GM19468 (cell line): ENCODE measurements around the gene GPC6.

ENCODE experiments used
- ATAC-seq: cut with Tn5 transposase; IDR thresholded peaks from one replicate; pipeline ENCODE4 v1.9.1; 2021; ENCODE audit warnings: mild to moderate bottlenecking, moderate library complexity, moderate number of reproducible peaks; ENCODE audit not compliant: unreplicated experiment; ENCODE audit errors: extremely low read depth

The GPC6 gene

DNA sequence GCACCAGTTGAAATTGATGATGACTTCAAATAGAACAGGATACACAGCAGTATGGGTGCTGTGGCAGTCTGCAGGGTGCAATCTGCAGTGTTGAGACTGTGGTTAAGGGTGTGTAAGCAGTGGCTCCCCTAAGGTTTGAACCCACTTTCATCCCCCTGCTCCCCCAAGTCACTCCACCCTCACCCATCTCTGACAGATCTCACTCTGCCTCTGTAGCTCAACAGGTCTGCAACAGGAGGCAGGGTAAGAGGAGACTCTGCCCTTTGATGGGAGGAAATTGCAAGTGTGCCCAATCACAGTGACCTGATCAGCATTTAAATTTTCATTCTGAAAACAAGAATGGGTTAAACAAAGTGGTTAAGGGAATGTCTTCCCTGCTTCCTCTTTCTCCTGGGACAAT is 1160.4 kb downstream of the GPC6 start:
- ATAC-seq = no peak

DNA sequence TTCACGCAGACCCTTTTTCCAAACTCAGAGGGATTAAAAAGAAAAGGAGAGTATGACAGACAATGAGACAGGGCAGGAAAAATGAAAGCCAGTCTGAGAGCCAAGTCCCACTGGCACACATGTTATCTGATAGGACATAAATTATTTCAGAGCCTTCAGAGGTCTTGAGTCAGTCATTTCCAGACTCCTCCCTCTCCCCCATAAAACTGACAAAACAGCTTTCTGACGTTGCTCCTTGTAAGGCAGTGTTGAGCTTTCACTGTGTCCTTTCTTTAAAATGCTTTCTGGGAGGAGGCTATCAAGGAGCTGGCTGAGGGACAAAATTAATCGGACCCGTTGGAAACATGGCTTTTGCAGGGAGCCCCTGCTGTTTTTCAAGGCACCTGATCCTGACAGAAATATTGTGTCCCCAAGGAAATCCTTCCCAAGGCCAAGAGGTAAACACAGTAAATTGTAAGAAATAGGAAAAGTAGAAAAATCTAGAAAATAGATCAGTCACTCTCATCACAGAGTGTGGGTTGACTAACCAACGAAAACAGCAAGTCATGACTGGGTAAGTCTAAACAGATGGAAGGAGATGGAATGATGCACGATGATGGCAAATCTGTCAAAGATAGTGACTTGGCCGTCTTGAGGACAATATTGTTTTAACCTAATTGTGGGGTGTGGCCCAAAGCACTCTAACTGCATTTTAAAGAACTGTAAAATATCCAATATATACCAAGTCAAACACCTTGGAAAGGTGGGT is 1163.2 kb downstream of the GPC6 start:
- no peak for ATAC-seq

DNA sequence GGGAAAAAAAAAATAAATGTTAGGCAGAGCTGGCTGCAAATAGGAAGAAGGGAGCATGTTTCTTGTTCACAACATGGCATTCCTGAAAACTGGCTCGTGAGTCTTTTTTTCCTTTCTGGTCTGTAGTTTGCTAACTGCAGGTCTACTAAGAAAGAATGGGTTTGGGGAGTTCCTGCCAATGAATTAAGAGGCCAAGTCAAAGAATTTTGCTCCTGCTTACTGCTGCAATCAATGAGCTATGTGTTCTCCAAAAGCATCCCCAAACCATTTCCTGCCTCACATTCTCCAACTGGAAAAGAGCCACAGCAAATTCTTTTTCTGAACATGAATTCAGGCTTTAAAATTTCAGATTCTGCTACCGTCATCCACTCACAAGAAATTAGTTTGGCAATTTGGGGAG is 1164.3 kb downstream of the GPC6 start:
- ATAC-seq = no peak

DNA sequence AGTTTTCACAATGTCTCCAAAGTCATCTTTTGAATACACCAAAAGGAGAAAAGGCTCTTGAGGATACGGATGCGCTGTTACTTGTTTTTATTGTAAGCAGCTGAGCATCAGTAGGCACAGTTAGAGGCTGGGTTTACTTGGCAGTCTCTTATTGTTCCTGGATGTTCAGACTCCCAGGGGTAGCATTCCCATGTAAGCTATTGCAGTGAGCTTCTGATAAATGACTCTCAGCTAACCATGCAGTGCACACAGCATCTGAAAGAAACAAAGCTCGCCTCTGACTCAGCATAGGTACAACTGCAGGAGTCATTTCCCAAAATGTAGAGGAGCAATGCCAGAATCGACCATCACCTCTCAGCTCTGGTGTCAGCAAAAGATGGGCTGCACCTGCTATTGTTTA is 1168.1 kb downstream of the GPC6 start:
- ATAC-seq = no peak

DNA sequence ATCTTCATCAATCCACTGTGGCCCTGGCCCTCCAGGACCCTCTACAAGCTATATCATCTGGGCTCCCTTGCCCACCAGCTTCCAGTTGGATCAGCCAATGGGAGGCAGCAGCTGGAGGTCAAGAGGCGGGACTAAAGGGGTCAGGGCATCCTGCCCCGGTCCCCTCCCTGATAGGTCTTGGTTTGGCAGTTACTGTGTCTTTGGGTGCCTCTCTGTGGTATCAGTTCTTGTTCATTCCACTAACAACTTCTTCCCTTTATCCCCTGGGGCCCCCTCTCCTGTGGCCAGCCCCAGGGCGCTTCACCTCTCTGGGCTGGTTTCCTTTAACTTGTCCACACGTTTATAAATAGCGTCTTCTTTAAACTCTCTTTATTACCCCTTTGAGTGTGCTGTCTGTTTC is 1169.3 kb downstream of the GPC6 start:
- ATAC-seq = no peak

DNA sequence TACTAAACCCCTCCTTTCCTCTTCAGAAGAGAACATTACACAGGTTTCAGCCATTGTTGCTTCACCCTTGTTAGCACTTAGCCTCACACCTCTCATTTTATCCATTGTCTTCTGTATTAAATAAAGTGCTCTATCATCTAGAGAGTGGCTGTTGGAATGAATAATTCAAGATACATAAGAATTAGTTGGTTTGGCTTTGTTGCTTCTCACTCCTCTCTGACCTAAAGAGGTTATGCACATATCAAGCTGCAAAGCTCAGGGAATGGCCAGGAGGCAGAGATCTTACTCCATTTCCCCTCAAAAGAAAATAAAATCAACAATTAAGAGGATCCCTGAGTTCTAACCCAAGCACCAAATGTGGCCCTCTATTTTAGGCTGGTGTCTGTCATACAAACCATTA is 1173.2 kb downstream of the GPC6 start:
- no peak for ATAC-seq

DNA sequence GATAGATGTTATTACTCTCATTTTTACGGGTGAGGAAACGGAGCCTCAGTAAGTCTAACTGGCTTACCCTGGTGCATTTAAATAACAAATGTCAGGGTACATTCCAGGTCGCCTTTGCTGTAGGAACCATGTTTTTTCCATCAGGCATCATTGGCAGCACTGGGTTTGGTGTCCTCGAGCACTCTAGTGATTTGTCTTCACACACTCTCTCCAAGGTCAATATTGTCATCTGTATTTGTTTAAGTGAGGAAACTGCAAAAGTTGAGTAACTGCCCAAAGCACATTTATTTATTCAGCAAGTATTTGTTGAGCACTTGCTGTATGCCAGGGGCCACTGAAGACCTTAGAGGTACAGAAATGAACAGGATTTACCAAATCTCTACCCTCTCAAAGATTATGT is 1174.3 kb downstream of the GPC6 start:
- ATAC-seq = no peak

DNA sequence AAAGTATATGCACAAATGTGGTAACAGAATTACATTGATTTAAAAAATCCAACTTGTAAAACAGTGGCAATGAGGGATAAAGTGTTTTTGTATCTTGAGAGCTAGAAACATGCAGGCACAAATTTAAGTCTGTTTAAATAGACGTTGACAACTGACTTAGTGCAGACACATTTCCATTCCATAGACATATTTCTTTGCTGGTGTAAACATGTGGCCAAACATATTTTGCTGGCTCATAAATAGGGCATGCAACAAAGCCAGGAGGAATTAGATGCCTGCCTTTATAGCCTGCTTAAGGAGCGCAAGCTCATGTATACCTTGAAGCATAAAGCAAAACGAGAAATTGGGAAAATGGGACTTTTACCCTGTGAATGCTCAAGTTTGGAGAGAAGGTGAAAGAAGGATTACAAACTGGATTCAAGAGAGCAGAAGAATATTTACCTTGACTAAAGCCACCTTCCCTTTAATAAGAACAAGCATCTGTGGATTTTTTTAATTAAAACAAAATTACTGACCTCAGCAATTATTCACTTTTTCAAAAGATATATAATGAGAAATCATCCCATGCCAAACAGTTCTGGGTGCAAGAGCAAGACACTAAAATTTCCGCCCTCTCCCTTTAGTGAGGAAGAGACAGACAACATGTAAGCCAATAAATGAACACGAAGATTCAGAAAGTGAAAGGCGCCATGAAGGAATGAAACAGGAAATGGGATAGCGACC is 1181.9 kb downstream of the GPC6 start:
- no peak for ATAC-seq

DNA sequence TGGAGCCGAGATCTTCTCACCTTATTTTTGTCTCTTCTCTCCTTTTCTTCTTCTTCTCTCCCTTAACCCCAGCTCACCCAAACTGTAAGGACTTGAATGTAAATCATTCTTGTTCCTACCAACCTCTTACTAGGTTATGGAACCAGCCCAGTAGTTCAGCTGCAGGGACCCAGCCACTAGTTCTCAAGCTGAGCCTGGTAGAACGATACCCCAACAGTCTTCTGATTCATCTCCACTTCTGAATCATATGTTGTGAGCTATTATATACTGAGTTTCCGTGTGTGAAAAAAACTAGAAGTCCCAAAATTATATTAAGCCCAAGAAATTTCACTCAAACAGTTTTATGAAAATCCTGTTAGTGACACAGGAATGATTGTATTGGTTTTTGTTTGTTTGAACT is 1185.1 kb downstream of the GPC6 start:
- ATAC-seq = no peak

DNA sequence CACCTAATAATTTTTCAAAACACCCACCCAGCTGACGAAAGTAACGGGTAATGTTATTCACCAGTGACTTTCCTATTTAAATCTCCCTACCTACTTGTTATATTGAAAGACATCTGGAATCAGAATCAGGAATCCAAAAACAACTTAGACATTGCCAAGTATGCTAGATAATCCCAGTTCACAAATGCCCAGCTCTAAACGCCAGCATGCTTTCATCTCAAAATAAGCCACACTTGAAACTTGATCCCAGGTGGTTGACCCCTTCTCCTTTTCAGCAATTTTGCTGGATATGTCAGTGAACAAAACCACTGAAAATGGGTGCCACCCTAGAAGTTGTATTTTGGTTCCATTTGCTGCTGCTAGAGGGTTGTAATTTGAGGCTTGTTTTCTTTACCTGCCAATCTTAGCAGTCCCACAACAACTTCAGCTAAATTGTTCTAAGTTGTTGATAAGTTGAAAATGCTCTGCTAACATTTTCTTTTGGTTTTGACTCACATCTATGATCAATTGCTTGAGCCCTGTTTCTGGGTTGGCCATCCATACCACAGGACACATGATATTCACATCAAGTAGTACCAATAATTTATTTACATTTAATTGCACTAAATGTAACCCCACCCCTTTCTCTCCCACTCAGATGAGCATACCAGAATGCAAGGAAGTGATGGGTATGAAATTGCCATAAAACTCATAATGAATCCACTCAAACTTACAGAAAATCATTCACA is 1186.4 kb downstream of the GPC6 start:
- ATAC-seq = no peak

DNA sequence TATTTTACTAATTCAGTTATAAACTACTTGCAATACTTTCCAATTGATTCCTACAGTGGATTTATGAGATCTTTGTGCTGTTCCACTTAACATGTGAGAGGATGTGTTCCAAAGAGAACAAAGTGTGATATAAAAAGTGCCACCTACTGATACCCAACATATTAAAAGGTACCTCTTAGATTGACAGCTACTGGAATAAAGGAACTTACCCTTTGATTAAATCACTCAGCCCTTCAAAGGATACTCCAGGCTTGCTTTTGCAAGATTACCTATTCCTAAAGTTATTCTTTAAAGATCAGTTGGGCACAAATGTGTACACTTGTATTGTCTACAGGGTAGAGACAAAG is 1187.0 kb downstream of the GPC6 start:
- ATAC-seq = no peak

DNA sequence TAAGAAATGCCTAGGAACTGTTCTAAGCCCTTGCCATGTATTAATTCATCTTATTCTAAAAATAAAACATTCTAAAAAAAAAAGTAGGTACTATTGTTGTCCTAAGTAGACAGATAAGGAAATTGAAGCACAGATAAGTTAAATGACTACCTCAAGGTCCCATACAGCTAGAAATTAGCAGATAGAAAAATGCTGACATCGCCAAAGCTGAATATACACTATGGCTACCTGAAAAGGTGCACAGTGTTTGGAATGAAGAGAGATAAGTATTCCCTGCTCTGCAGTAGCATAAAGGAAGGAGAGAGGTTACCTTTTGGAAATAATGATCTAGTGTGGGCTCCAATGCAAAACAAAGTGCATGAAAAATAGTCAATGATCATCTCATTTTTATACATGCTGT is 1187.5 kb downstream of the GPC6 start:
- ATAC-seq = no peak

DNA sequence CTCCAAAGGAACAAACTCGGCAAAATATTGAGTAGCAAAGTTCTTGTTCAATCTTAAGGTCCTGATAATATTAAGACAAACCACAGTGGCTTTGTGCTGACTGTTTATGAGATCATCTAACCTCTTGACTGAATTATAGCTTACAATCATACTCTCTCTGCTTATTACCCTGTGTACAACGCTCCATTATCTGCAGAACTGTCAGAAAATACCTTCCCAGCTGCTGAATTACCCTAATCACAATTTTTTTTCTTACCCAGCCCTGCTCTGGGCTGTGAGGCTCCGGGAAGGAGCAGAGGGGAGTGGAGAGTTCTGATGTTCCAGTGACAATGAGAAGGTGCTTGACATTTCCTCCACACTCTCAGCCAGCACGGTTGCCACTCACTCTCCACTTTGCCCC is 1188.1 kb downstream of the GPC6 start:
- no peak for ATAC-seq

DNA sequence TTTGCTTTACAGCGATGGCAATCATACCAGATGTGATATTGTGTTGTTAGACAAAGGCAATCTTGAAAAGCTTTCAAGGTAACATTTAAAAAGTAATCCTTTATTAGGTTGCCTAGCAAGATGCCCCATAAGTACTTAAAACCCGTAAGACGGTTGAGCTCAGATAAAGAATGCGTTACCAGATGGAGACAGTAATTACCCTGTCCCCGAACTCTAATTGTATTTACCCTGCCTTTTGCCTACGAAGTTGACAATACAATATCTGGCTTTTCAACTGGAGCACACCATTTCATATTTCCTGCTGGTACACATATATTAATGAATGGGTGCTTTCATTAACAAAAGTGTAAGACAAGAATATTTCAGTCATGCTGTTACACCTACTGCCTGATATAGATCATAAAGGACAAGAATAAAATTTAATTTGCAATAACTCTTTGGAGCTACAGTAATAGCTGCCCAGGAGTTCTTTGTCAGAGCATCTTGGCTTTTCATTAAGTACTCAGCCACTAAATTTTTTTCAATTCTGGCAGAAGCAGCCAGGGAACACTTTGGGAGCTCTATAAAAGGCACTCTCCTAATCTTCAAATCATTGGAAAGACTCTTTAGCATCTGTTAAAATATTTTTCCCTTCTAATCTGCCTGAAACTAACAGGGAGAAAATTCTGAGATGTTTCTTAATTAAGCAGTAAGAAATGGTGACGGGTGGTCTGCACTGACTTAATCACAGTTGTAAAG is 1189.1 kb downstream of the GPC6 start:
- no peak for ATAC-seq

DNA sequence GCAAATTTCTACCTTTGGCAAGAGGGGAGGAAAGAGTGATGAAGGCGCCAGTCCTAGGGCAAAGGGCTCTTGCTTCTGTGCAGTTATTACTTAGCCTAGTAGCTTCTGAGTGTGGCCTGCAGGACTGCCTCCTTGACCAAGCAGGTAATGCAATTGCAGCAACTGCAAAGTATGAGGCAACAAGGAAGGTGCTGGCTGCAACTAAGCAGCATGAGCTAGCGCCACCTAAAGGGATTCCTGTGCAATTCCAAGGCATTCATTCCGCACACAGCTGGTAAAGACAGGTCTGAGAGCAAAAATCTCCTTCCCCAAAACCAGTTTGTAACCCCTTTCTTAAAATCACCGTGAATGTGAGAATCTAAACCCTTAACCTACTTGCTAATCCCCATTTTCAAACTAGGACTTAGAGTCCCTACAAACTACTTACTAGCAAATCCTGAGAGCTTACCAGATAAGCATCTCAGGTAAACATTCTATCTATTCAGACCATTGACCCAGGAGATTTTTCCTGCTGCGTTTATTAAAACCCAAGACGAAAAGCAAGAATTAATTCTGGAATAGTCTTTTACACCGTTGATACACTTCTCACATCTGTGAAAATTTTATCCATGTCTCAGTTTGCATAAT is 1190.0 kb downstream of the GPC6 start:
- no peak for ATAC-seq

DNA sequence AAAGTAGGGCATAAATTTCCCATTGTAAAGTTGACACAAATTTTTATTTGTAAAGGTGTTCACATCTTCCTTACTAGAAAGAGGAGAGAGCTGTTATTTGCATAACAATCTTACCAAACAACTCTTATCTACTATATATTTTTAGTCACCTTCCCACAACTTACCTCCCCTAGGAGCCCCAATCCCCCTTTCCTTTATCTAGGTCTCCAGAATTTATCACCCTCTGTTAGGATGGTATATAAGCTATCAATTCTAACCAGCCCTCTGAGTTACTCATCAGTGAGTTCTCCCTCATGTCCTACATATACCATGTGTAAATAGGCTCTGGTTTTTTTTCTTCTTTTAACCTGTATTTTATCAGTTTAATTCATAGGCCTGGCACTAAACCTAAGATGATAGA is 1190.7 kb downstream of the GPC6 start:
- ATAC-seq = no peak

DNA sequence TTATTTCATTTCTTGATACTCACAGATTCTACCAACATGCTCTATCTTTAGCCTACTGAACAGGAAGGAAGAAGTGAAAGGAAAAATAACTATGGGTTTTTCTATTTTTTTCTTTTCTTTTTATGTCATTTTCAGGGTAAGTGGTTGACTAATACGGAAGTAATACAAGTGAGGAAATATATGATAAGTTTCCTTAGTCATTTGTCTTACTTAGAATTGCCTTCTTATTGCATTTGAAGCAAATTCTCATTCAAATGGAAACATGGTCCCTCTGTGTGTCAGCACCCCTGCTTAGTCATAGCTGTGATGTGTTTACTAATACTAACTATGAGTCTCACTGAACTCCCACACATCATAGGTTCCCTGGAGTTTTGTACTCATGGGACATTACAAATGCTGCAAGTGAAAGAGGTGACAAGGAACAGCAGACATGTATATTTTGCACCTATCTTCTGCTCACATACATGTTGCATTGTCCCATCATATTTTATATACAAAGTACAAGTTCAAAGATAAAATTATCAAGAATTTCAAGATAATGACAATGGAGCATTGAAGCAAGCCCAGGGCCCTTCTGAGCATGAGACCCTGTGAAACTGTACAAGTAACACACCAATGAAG is 1192.8 kb downstream of the GPC6 start:
- no peak for ATAC-seq

DNA sequence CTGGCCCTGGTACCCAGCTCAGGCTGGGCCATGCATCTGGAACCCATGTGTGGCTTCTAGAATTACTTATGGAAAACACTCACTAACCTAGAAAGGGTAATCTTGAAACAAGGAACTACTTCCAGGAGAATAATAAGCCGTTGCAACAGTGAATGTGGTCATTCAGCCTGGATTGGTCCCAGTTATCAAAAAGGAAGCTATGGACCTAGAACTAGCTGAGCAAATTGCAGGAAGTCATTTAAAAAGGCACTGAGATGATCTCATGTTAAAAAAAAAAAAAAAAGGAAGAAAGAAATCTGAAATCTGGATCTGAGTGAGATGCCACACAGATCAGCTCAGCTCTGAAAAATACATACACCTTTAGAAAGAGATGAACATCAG is 1193.3 kb downstream of the GPC6 start:
- no peak for ATAC-seq

DNA sequence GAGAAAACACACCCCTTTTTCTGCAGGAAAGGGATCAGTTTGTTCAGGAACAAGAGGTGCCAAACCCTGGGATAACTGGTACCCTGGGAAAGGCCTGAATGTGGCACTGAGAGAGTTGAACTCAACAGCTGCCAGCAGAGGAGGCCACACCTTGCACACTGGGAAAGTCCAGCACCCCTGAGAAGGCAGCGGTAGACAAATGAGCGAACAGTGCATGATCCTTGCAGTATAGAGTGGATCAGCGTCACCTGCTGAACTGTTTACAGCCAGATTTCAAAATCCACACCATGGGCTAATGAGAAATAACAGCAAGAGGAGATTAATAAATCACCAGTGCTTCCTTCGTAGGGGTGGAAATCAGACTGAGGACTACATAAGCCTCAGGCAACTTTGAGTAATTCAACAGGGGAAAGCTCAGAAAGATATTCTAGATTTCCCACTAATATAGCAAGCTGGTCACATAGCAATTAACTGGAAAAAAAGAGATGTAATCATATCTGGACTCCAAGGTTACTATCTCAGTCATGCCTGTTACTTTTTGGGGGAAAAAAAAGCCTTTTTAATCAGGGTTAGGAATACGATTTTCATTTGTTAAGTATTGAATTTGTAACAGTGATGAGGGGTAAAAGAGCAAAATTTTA is 1200.8 kb downstream of the GPC6 start:
- ATAC-seq = no peak
